Uterus (tissue), 2 donors: ENCODE results near the gene CREB3L1.

Source experiments
- POLR2A ChIP-seq, 2 donors: fragments of 450-650 bp; IDR thresholded peaks; one replicate each; pipeline ENCODE4 v1.6.1; 2016; ENCODE audit warnings: antibody characterized with exemption in 2 of 2, mild to moderate bottlenecking in 1 of 2, moderate library complexity in 1 of 2
- TF ChIP-seq, protein P1 (sequence below), 4 experiments: fragments of 200-600 bp in 2 of 4; fragments of 450-650 bp in 2 of 4; sonication (generic) in 2 of 4; IDR thresholded peaks; one replicate each; pipeline ENCODE4 v1.5.1; 2016 to 2019; ENCODE audit warnings: antibody characterized with exemption in 4 of 4, mild to moderate bottlenecking in 2 of 4, moderate library complexity in 1 of 4

GRCh38 chr11:46356924-46357482, 79.5 kb downstream of the CREB3L1 start:
- TF ChIP-seq, protein P1, sequence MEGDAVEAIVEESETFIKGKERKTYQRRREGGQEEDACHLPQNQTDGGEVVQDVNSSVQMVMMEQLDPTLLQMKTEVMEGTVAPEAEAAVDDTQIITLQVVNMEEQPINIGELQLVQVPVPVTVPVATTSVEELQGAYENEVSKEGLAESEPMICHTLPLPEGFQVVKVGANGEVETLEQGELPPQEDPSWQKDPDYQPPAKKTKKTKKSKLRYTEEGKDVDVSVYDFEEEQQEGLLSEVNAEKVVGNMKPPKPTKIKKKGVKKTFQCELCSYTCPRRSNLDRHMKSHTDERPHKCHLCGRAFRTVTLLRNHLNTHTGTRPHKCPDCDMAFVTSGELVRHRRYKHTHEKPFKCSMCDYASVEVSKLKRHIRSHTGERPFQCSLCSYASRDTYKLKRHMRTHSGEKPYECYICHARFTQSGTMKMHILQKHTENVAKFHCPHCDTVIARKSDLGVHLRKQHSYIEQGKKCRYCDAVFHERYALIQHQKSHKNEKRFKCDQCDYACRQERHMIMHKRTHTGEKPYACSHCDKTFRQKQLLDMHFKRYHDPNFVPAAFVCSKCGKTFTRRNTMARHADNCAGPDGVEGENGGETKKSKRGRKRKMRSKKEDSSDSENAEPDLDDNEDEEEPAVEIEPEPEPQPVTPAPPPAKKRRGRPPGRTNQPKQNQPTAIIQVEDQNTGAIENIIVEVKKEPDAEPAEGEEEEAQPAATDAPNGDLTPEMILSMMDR (IDR thresholded peaks at IDR 0.05), result no peak
- TF ChIP-seq POLR2A (IDR thresholded peaks at IDR 0.05), result no peak
